IPS DF 4.7 (cell line): ENCODE results near the gene EWSR1.

Source experiments
- DNase-seq: peaks from one replicate; pipeline ENCODE4 v3.0.0-alpha.2; 2013; ENCODE audit warnings: low spot score; ENCODE audit errors: extremely low read depth

EWSR1 gene

DNA sequence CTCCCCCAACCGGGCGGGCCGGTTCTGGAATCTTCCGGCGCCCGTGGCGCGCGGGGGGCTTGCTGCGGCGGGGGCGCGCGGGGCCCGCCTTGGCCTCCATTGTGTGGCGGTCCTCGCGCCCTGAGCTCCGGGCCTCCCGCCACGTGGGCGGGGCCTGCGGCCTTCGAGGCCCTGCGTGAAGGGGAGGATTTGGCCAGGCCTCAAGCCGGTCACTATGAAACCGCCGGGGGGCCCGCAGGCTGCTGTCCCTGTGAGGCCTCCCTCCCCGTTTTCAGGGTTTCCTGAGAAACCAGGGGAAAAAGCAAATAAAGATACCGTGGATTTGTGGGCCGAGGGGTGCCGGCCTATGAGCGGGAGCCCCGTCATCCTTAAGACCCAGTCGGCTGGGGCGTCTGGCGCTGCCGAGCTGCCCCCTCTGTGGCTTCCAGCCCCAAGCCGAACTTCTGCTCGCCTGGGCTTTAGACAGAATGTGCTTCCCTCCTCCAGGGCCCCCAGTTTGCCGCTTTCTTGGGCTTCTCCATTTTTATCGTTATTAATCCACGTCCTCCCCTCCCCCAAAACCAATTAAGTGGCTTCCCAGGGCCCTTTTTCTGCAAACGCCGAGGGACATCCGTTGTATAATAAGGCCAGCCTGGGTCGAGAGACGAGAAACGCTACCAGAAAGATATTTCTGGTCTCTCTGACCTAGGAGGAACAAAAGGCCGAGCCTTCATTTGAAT lies 602 bp downstream of the EWSR1 start:
- no peak for DNase-seq

GRCh38 chr22:29269230-29269604 lies 1.1 kb downstream of the EWSR1 start:
- DNase-seq = no peak

DNA sequence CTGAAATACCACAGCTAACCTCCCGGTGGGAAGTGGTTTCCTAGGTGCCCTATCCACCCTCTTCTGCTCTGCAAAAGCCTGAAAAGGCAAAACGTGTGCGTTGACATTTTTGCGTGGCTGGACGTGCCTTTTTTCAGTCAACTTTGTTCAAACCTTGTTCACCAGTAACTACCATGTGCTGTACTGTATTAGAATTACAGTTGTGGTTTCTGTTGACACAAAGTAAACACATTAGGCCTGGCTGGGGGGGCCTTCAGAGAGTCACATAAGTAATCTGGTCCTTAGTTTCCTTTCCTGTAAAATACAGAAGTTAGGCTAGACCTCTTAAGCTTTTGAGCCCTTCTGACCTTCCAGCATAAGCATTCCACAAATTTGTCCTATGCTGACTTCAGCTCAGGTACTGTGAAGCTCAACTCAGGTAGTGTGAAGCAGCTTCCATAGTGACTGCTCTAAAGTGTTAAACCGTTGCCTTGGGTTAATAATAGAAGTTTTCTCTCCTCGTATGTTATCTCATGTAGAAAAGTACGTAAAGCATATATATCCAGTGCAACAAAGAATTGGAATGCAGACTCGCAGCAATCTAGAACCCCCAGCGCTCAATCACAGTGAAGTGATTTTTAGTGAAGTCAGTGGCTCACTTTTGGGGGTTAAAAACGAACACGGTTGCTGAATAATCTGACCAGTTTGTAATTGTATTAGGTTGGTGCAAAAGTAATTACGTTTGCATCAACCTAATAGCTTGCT lies 1.8 kb downstream of the EWSR1 start:
- DNase-seq = no peak

DNA sequence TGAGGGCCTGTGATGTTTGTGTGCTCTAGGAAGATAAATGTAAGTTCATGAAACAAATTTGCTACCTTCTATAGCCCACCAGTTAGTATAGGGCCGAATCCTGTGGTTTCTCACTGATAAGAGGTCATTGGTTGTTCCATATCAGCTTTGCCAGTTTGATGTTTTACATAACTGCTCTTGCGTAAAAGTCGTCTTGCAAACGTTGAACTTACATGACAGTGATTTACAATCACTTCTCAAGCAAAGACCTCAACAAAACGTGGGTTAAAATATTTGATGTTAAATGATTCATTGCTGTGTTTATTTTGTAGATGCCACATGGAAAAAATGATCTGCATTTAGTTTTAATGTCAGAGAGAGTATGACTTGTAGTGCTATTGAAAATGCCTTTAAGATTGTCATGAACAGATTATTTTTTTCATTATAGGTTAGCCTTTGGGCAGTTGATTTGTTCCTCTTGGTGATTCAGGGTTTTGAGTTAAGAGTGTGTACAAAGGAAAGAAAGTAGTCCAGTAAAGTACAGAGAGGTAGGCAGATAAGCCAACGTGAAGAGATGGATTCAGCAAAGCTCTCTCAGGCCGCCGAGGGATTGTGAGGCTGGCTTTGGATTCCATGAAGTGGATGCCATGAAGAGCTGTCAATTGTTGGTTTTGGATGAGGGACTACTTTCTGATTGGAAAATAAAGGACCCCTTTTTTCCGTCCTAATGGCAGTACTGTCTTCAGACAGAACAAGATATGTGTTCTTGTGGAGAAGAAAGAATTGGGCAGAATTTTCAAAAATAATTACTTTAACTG lies 2.6 kb downstream of the EWSR1 start:
- DNase-seq = no peak

DNA sequence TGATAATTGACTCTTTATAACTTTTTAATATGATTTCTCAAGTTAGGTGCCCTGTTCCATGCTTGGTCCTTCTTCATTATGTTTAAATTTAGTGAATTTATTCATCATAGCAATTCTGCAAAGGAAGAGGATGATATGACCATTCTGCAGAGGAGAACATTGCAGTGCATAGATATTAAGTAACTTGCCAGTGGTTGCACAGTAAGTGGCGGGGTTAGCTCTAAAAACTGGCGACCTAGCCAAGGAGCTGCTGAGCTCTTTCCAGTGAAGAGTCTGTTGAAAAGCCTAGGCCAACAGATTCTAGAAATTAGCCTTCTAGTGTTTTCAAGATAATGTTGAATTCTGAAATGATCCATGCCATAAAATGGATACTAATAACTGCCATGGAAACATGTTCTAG lies 4.6 kb downstream of the EWSR1 start:
- DNase-seq = no peak

DNA sequence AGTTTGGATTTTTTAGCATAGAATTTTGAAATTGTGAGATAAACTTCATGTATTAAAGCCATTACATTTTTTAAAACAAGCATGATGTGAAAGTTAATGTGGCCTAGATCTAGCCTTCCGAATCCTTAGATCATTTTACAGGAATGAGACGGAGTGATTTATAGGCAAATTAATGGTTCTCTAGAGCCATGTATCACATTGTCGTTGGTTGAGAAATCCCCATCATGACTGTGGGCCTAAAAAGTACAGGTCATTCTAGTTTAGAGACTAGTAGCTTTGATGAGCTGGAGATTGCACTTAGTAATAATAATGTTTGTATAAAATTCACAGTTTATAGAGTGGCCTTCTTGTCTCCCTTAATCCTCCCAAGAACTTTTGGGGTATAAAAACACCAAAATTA lies 7.1 kb downstream of the EWSR1 start:
- DNase-seq = no peak

DNA sequence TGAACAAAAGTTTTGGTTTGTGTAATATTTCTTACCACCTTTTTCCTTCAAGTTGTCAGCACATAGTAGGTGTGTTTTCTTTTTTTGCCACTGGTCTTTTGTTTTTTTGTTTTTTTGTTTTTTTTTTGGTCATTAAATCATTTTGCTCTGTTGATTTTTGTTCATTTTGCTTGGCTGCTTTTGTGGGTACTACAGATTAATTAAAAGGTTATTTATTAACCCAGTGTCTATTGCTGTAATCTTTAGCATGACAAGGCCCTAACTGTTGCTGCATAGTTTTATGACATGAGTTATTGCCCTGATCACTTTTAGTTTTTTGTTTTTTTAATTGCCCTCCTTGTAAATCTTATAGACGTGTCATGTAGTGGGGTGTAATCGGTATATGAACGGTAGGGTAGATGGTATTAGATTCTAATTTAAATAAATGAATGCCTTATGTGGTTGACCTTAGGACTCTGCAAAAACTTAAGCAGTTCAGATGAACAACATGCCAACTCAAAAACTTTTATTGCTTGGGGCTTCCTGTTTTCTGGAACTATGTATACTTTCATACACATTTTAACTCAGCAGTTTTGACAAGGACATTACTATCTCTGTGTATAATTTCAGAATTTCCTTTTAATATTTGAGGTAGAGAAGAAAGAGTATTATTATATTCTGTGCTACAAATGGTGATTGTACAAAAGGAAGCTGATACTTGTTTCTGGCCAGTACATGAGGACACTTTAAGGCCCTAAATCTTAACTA lies 7.9 kb downstream of the EWSR1 start:
- no peak for DNase-seq

DNA sequence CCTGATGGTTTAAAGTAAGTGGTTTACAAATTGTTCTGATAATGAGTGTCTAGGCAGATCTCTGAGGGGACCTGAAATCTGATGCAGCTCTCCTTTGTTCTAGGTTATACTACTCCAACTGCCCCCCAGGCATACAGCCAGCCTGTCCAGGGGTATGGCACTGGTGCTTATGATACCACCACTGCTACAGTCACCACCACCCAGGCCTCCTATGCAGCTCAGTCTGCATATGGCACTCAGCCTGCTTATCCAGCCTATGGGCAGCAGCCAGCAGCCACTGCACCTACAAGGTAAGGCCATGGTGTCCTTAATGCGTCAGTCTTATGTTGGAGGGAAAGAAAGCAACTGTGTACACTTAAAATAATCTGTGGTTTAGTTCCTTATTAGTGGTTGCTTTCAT lies 9.9 kb downstream of the EWSR1 start:
- no peak for DNase-seq

- no peak for DNase-seq
Measured at GRCh38 chr22:29284196-29284595, 16.1 kb downstream of the EWSR1 start.

DNA sequence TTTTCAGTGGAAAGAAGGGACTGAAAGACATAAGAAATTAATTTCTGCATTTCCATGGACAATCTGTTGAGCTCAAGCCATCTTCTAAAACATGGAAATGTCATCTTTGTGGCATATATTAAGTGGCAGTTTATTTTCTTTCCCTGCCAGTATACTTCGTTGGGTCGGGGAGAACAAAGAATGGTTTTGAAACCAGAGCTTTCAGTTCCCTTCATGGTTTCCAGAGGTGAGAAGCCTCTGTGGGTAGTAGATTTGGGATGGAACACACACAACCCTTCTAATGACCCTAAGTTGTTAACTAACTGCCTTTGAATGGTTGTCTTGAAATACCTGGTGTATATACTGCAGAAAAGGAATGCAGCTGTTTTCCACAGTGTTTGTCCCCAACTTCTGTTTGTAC lies 20.8 kb downstream of the EWSR1 start:
- DNase-seq = no peak

DNA sequence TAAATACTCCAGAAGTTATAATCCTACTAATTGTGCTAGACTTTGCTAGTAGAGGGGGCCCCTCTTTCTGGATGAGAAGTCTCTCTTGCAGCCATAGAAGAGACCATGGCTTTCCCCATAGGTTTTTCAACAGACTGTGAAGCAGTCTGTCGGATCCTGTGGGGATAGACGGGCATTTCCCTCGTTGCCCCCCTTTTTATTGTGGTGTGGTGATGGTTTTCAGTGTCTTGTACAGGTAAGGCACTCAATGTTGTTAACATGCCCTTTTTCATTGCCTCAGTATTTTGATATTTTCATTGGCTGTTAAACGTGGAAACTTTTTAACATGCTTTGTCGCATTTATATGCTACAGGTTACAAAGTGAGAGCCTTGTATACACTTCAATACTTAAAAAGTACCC lies 22.0 kb downstream of the EWSR1 start:
- DNase-seq = no peak

- DNase-seq = no peak
Measured at GRCh38 chr22:29291215-29291614, 23.1 kb downstream of the EWSR1 start.

- no peak for DNase-seq
Measured at GRCh38 chr22:29292379-29292778, 24.3 kb downstream of the EWSR1 start.

- no peak for DNase-seq
Measured at GRCh38 chr22:29298641-29299040, 30.6 kb downstream of the EWSR1 start.

- DNase-seq = no peak
Measured at GRCh38 chr22:29299136-29299900, 31.2 kb downstream of the EWSR1 start.

DNA sequence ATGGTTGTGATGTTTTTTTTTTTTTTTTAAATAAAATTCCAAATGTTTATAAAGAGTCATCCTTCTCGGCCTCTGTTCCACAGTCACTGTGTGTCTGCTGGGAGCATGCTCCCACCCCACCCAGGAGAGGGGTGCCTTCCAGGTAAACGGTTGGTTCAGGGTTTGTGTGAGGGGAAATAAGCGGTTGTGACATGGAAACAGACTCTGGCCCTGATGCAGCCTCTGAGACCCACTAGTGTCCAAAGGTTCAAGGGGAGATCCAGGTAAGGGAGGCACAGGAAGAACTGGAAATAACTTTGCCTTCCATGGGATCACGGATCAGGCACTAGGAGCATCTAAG lies 32.4 kb downstream of the EWSR1 start:
- no peak for DNase-seq

DNA sequence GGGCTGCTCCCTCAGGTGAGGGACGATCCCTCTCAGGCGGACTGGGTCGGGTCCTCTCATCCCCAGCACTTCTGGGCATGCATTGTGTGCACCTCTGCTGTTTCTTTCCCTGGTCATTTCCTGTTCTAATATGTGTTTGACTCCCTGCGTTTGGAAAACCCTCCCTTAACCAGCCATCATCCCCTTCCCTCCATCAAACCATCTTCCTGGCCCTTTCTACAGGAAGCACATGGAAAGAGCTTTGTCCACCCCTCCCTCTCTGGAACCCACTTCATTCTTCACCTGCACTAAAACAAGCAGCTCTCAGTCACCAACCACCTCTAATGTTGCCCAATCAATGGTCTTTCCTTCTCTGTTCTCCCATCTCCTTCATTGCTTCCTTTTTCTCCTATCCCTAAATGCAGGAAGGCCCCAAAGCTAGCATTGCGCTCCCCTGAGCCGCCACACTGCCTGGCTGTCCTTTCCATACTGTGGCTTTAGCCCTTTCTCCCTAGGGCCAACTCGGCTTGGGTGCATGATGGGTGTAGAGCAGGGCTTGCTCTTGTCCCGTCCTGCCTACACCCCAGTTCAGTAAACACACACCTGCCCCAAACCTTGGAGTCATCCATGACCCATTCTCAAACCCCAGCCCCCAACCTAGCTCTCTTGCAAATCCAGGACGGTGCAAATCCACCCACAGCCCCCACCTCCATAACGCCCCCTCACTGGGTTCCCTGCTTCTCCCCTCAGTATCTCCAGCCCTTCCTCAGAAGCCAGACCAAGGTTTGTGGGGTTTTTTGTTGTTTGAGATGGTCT lies 32.9 kb downstream of the EWSR1 start:
- DNase-seq = no peak

DNA sequence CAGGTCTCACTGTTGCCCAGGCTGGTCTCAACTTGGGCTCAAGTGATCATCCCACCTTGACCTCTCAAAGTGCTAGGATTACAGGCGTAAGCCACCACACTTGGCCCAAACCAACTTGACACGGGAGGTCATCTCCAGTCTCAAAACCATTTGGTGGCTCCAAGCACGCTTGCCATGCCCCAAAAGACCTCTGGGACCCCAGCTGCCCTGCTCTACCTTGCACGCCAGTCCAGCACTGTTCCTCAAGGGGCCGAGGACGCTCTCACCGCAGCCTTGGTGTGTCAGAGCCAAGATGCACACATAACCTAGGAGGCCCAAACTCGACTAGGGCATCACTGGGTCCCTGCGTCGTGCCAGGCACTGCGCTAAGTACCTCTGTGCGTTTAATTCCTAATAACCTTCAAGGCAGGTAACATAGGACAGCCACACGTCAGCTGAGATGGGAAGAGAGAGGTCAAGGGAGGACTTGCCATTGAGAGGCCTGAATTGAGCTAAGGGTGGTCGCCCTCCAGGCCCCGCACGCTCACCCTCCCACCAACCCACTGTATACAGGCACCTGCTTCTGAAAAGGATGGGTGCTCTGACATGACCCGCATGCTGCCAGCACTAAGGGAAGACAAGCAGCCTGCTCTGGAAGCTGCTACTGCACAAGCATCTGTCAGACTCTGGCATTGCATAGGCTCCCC lies 33.8 kb downstream of the EWSR1 start:
- no peak for DNase-seq

- no peak for DNase-seq
Measured at GRCh38 chr22:29302402-29302680, 34.3 kb downstream of the EWSR1 start.
